GM18868 (cell line): Measurements from ENCODE around the gene CDK9.
"Not testable (repeated sequence)": the region's sequence is repeated elsewhere in the genome, so short reads cannot be mapped to it uniquely, and the experiment has no call there.

ENCODE experiments used
- ATAC-seq: cut with Tn5 transposase; IDR thresholded peaks from one replicate; pipeline ENCODE4 v1.9.1; 2021; ENCODE audit warnings: mild to moderate bottlenecking, moderate library complexity; ENCODE audit not compliant: unreplicated experiment

The CDK9 gene

GRCh38 chr9:127817881-127818434, 32.1 kb downstream of the CDK9 start:
- no peak for ATAC-seq

- no peak for ATAC-seq
Measured at GRCh38 chr9:127818574-127818973, 32.7 kb downstream of the CDK9 start.

DNA sequence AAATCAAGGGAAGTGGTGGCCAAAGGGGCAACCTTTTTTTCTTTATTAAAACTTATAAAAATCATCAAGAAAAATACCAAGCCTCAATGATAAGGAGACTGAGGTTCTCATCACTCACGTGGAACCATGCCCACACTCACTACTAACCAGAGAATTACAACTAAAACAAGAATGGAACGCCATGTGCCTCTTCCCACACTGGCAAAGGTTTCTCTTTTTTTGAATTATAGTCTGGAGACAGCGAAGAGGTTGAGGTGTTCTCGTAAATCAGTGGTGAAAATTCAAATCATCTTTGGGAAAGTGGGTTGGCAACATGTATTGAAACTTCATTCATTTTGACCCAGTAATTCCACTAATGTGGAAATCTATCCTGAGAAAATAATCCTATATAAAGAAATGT, 36.3 kb downstream of the CDK9 start:
- ATAC-seq, result no peak

GRCh38 chr9:127825319-127826051, 39.7 kb downstream of the CDK9 start:
- ATAC-seq, result no peak

GRCh38 chr9:127826253-127826913, 40.5 kb downstream of the CDK9 start:
- no peak for ATAC-seq

DNA sequence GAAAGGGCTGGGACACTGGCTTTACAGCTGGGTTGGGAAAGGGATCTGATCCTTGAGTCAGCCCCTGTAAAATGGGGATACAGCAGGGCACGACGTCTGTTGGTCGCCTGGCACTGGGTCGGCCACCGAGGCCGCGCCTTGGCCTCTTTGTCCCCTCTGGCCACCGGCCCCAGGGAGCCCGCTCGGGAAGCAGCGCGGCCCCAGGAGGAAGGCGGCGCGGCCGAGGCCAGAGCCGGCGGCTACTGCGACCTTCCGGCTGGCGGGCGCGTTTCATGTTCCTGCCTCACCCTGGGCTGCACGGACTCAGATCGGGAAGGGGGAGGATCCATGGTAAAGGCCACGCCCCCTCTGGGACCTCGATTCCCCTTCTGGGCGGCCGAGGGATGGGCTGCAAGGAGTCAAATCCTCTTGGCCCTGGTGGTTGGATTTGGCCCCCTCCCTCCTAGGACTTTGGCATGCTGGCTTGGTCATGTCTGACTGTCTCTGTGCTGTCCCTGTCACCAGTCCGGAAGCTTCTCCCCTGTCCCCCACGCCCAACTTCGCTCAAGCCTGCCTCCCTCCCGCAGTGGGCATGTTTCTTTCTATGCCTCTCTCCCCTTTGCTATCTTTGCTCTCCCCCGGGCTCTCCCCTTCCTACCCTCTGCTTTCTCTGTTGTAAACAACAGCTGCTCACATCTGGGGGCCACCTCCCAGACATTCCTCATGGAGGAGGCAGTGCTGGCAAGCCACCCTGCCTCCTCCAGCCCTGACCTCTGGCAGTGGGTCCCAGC, 42.6 kb downstream of the CDK9 start:
- no peak for ATAC-seq

- no peak for ATAC-seq
Measured at GRCh38 chr9:127829205-127829906, 43.5 kb downstream of the CDK9 start.

DNA sequence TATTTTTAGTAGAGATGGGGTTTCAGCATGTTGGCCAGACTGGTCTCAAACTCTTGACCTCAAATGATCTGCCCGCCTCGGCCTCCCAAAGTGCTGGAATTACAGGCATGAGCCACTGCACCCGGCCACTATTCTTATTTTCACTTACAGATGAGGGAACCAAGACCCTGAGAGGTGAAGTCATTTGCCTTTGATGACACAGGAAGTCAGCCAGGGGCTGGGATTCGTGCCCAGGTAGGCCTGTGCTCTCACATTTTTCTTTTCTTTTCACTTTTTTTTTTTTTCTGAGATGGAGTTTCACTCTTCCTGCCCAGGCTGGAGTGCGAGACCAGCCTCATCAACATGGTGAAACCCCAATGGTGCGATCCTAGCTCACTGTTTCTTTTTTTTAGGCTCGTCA, 46.4 kb downstream of the CDK9 start:
- no peak for ATAC-seq

DNA sequence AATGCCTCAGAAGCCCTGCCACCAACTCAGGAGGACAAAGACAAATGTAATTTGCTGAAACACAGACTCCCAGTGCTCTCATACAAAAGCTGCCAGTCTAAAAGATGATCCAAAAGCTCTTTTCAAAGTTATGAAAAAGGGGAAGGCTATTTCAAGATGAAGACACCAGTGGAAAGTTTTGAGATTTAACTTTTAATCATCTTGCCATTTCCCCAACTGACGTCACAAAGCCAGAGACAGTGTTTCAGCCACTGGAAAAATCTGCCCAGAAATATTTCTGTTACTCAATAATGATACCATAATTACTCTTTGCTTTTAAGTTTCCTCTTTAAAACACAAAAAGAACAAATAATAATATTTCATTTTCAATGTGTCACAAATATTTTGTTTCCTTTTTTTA, 47.7 kb downstream of the CDK9 start:
- no peak for ATAC-seq

DNA sequence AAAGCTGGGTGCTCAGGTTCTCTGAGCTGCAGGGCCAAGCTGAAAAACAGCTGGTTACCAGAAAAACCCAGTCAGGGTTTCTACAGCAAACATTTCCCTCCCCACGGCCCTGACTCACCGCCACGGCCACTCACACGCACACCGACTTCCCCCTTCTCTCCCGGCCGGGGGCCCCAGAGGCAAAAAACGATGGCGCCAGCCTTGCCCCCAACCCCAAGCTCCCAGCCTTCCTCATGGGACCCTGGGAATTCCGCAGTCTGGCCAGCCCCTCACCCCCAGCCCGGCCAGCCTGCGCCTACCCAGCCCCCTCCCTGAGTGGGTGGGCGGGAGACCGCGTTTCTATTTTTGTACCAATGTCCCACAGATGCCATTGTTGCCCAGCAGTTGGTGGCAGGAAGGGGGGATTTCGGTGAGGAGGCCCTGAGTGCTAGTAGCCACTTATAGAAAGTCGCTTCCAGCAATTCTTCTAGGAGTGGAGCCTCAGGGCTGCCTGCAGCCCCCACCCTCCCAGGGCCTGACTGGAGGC, 50.2 kb downstream of the CDK9 start:
- ATAC-seq, result no peak

- not testable (repeated sequence) for ATAC-seq
Measured at GRCh38 chr9:127836561-127836960, 50.7 kb downstream of the CDK9 start.

DNA sequence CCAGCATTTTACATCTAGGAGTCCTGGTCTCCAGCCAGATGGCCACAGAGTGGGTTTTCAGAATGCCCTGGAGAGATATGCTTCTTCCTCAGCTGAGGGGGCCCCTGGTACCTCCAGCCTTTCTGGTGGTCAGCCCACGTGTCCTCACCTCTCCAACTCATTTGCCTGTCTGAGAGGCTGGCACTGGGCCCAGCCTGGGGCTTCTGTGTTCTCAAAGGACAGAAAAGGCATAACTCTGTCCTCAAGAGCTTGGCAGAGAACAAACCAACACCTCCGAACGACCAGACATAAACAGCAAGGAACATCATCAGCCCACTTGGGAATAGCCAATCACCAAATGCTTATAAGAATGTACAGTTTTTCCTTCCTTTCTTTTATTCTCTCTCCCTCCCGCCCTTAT, 51.5 kb downstream of the CDK9 start:
- ATAC-seq, result no peak

DNA sequence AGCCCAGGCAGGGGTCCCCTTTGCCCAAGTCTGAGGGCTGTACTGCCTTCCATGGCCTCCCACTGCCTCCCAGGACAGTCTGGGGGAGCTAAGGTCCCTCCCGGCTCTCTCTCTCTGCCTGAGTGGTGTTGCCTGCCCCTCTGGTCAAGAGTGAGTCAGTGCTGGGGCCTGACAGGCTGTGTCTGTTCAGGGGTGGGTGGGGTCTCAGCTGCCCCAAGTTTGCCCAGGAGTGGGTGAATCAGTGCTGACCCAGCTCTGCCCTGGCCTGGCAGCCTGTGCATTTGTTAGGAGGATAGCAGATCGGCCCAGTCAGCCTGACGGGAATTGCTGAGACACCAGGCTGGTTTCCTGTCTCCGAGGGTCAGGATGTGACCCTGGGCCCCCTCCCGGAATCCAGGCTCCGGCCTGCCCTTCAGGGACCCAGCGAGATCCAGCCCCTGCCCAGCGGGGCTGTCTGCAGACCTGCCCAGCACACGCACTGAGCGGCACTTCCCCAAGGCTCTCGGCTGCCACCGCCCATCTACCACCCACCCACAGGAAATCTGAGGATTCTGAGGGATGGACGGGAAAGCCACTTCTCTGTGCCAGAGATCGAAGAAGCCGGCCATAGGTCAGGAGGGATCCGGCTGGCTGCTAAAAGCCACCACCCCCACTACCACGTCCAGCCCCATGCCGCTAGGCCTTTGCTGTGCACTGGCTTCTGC, 52.7 kb downstream of the CDK9 start:
- no peak for ATAC-seq
